CD4-positive, CD25-positive, alpha-beta regulatory T cell (primary cell): ENCODE results near the gene SERPINA3. TPM values are rescaled to one million over a fixed set of nuclear protein-coding genes. Genes with fewer than 3 reads are reported as not detected.

Source experiments
- ATAC-seq, 2 donors: fragments of 150-1000 bp; cut with Tn5 transposase; one replicate each; pipeline ENCODE4 v1.10.0; 2021; ENCODE audit warnings: low read depth in 2 of 2, moderate number of reproducible peaks in 2 of 2, moderate library complexity in 1 of 2
- DNase-seq, 3 donors: peaks; one replicate each; pipeline versions ENCODE4 v3.0.0 to v3.0.0-alpha.2; 2012 to 2022; ENCODE audit warnings: mixed read lengths in 1 of 3
- H3K27ac ChIP-seq: one replicate; pipeline ENCODE4 v1.7.0; 2013; ENCODE audit warnings: mild to moderate bottlenecking, low read length; ENCODE audit not compliant: insufficient read depth, poor library complexity, severe bottlenecking
- H3K27me3 ChIP-seq: one replicate; pipeline ENCODE4 v1.7.0; 2013; ENCODE audit warnings: low read length; ENCODE audit not compliant: control insufficient read depth, insufficient read depth
- H3K36me3 ChIP-seq: one replicate; pipeline ENCODE4 v1.7.0; 2013; ENCODE audit warnings: mild to moderate bottlenecking, low read length, moderate library complexity; ENCODE audit not compliant: control insufficient read depth, insufficient read depth
- H3K4me1 ChIP-seq: 2 replicates; pipeline ENCODE4 v1.7.0; 2013; ENCODE audit warnings: mild to moderate bottlenecking, low read length; ENCODE audit not compliant: insufficient read depth, control insufficient read depth, poor library complexity, severe bottlenecking
- H3K4me3 ChIP-seq: one replicate; pipeline ENCODE4 v1.7.0; 2013; ENCODE audit warnings: low read depth, mild to moderate bottlenecking, low read length, moderate library complexity
- H3K9me3 ChIP-seq, 2 experiments: 1 replicate in 1 of 2; 2 replicates in 1 of 2; pipeline ENCODE4 v1.7.0; 2013; ENCODE audit warnings: low read length in 2 of 2, mild to moderate bottlenecking in 1 of 2, moderate library complexity in 1 of 2; ENCODE audit not compliant: control insufficient read depth in 2 of 2
- H3K27ac Mint-ChIP-seq, 3 donors: one replicate each; pipeline ENCODE4 v1.8.0; 2020 to 2022; ENCODE audit warnings: mild to moderate bottlenecking in 3 of 3, mixed read lengths in 3 of 3, moderate library complexity in 2 of 3
- H3K27me3 Mint-ChIP-seq: one replicate; pipeline ENCODE4 v1.8.0; 2022; ENCODE audit warnings: mild to moderate bottlenecking, mixed read lengths
- H3K36me3 Mint-ChIP-seq: one replicate; pipeline ENCODE4 v1.8.0; 2020; ENCODE audit warnings: mixed read lengths
- H3K4me1 Mint-ChIP-seq, 4 donors: one replicate each; pipeline ENCODE4 v1.8.0; 2020 to 2022; ENCODE audit warnings: mixed read lengths in 4 of 4, mild to moderate bottlenecking in 1 of 4
- H3K4me3 Mint-ChIP-seq, 4 donors: one replicate each; pipeline ENCODE4 v1.8.0; 2020 to 2022; ENCODE audit warnings: mild to moderate bottlenecking in 4 of 4, mixed read lengths in 4 of 4, moderate library complexity in 3 of 4
- H3K9me3 Mint-ChIP-seq, 7 donors: one replicate each; pipeline ENCODE4 v1.8.0; 2020 to 2022; ENCODE audit warnings: mixed read lengths in 7 of 7, mild to moderate bottlenecking in 3 of 7, moderate library complexity in 2 of 7
- polyA plus RNA-seq, 4 donors: library from polyadenylated mRNA; unstranded; fragments of 300-500 nt; fragmentation: Illumina TruSeq; gene quantifications; one replicate each; pipeline ENCODE4 v1.2.3, GENCODE V29; 2021
- total RNA-seq: library from RNA; stranded (reverse); gene quantifications from one replicate; pipeline ENCODE4 v1.2.3, GENCODE V29; 2022

SERPINA3 gene
- total and polyA plus RNA-seq, 5 donors from 2014 or later = not detected

DNA sequence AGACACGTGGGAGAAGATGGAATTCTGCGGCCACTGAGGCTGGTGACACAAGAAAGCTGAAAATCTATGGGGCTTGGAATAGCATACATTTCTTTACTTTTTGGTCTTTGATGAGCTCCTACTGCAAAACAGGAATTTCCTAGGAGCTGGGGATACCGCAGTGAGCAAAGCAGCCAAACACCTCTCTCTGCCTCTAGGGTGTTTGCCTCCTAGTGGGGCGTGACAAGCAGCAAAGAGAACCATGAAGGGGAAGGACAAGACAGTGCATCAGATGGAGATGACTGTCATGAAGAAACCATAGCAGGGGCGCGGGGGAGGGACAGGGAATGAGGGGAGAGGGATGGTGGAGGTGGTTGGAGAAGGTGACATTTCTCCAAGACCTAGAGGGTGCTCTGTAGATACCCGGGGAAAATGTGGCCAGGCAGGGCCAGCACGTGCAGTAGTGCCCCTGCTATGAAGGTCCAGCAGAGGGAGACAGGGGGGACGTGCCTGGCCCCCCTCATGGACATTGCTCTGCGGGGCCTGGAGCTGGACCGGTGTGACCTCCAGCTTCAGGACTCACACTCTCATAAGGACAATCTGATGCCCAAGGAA lies 58.6 kb downstream of the SERPINA3 start:
- no peak overlapping the region for H3K4me3 ChIP-seq
- no peaks in the 10 kb centered on the region for H3K27me3 ChIP-seq
- peaks cover 0 to 2% (median 0%) of the 10 kb centered on the region in 7 donors for H3K9me3 Mint-ChIP-seq

DNA sequence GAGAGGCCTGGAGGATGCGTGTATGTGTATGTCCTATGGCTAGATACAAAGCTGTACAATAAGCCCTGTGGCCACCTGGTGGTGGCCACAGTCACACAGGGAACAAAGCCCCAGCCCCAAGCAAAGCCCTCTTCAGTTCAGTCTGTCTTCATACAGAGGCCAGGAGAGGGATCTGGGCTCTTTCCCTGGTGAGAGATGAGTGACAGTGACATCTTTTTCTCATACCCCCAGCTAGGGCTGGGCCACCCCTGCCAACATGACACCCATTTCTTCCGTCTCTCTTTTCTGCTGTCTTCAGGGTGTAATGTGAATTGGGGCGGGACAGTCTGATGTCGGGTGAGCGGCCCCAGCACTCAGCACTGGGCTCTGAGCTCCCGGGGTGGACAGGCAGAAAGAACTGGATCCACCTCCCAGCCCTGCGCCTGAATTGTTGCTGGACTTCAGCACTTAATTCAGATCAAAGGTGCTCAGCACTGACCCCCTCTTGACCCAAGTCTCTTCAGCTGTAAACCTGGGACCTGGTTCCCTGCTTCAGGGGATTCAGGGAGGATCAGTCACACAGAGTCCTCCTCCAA lies 59.8 kb downstream of the SERPINA3 start:
- H3K27me3 Mint-ChIP-seq = no peaks in the 10 kb centered on the region
- Histone ChIP-seq H3K27me3 (no peaks in the 10 kb centered on the region), H3K9me3 (no peaks in the 10 kb centered on the region), H3K4me3 (no peak overlapping the region), H3K27ac (no peak overlapping the region), H3K36me3 (no peaks in the 10 kb centered on the region), H3K4me1 (no peaks in the 10 kb centered on the region)
- no peaks in the 10 kb centered on the region for H3K4me1 Mint-ChIP-seq
- H3K36me3 Mint-ChIP-seq = no peaks in the 10 kb centered on the region
- no peak for DNase-seq
- ATAC-seq = no peak
- H3K9me3 Mint-ChIP-seq = peaks cover 0 to 2% (median 0%) of the 10 kb centered on the region in 7 donors
- H3K27ac Mint-ChIP-seq = no peak overlapping the region
- peak overlapping the region in 1 of 4 donors; percentile 7 for H3K4me3 Mint-ChIP-seq

More for the DNA sequence above, 58.6 kb downstream of the SERPINA3 start:
- H3K27ac Mint-ChIP-seq = no peak overlapping the region
- H3K9me3 ChIP-seq = no peaks in the 10 kb centered on the region
- H3K27ac ChIP-seq = no peak overlapping the region
- no peaks in the 10 kb centered on the region for H3K36me3 ChIP-seq
- H3K4me1 Mint-ChIP-seq = no peaks in the 10 kb centered on the region
- DNase-seq = no peak
- no peaks in the 10 kb centered on the region for H3K36me3 Mint-ChIP-seq
- H3K27me3 Mint-ChIP-seq = no peaks in the 10 kb centered on the region
- no peaks in the 10 kb centered on the region for H3K4me1 ChIP-seq
- no peak overlapping the region for H3K4me3 Mint-ChIP-seq
- ATAC-seq = no peak

DNA sequence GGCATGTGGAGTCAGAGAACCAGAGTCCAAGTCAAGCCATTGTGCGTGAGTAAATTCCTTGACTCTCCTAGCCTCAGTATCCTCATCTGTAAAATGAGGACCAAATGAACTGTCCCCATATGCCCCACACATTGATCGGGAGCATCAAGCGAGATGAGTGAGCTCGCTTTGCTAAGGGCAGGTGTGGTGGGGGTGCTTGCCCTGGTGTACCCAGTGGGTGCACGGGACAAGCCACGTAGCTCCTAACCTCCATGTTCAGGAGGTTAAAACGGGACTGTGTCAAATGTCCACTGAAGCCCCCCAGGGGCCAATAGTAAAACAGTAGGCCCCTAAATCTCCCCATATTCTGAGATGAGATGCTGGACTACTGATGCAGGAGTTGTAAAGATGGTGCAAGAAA lies 60.9 kb downstream of the SERPINA3 start:
- Histone ChIP-seq H3K4me1 (no peaks in the 10 kb centered on the region), H3K27me3 (no peaks in the 10 kb centered on the region), H3K4me3 (no peak overlapping the region), H3K9me3 (no peaks in the 10 kb centered on the region), H3K36me3 (no peaks in the 10 kb centered on the region), H3K27ac (no peak overlapping the region)
- ATAC-seq (no peak), DNase-seq (no peak)
- Mint-ChIP-seq H3K4me3 (no peak overlapping the region), H3K36me3 (no peaks in the 10 kb centered on the region), H3K27me3 (no peaks in the 10 kb centered on the region), H3K4me1 (no peaks in the 10 kb centered on the region), H3K9me3 (peaks cover 0 to 3% (median 0%) of the 10 kb centered on the region in 7 donors), H3K27ac (no peak overlapping the region)

Other genes starting within 250 kb of the SERPINA3 start
- gene SERPINA2, start 245.7 kb upstream of the SERPINA3 start, total RNA-seq = not detected
- gene SERPINA2, start 245.7 kb upstream of the SERPINA3 start, polyA plus RNA-seq = not detected
- gene SERPINA1, start 223.8 kb upstream of the SERPINA3 start, total RNA-seq = not detected
- gene SERPINA1, start 223.8 kb upstream of the SERPINA3 start, polyA plus RNA-seq = 1 to 10 TPM in 1 of 4 donors, under 1 TPM in 2, not detected in 1; 0.14 to 2.6 (median 0.71) TPM
- not detected for gene SERPINA11, start 159.6 kb upstream of the SERPINA3 start, total RNA-seq
- not detected for gene SERPINA11, start 159.6 kb upstream of the SERPINA3 start, polyA plus RNA-seq
- not detected for gene SERPINA9, start 136.2 kb upstream of the SERPINA3 start, total RNA-seq
- not detected for gene SERPINA9, start 136.2 kb upstream of the SERPINA3 start, polyA plus RNA-seq
- not detected for gene SERPINA12, start 102.9 kb upstream of the SERPINA3 start, total RNA-seq
- not detected for gene SERPINA12, start 102.9 kb upstream of the SERPINA3 start, polyA plus RNA-seq
- gene SERPINA4, start 50.9 kb upstream of the SERPINA3 start, total RNA-seq = not detected
- gene SERPINA4, start 50.9 kb upstream of the SERPINA3 start, polyA plus RNA-seq = not detected
- gene SERPINA5, start 31.0 kb upstream of the SERPINA3 start, total RNA-seq = not detected
- gene SERPINA5, start 31.0 kb upstream of the SERPINA3 start, polyA plus RNA-seq = not detected
- not detected for gene GSC, start 157.7 kb downstream of the SERPINA3 start, total RNA-seq
- not detected for gene GSC, start 157.7 kb downstream of the SERPINA3 start, polyA plus RNA-seq